HEK293 (cell line): ENCODE data around the gene ZNF326.

Source experiments
- EGR2 ChIP-seq: fragments of 450-650 bp; formaldehyde crosslinking; IDR thresholded peaks from 2 replicates; pipeline ENCODE4 v1.5.1; 2016; ENCODE audit warnings: low read depth, missing biosample characterization, missing genetic modification characterization
- GFI1B ChIP-seq: fragments of 450-650 bp; formaldehyde crosslinking; IDR thresholded peaks from 2 replicates; pipeline ENCODE4 v1.5.1; 2016; ENCODE audit warnings: missing biosample characterization, missing genetic modification characterization
- HOXD13 ChIP-seq: sonication (generic); formaldehyde crosslinking; IDR thresholded peaks from 2 replicates; pipeline ENCODE4 v1.8.0; 2022; ENCODE audit warnings: missing genetic modification reagents, borderline replicate concordance
- KLF9 ChIP-seq: fragments of 450-650 bp; formaldehyde crosslinking; IDR thresholded peaks from 2 replicates; pipeline ENCODE4 v1.5.1; 2016; ENCODE audit warnings: missing biosample characterization, missing genetic modification characterization, low read depth
- OSR2 ChIP-seq: fragments of 450-650 bp; formaldehyde crosslinking; IDR thresholded peaks from 2 replicates; pipeline ENCODE4 v1.5.1; 2016; ENCODE audit warnings: missing biosample characterization, missing genetic modification characterization
- ZBTB17 ChIP-seq: fragments of 450-650 bp; formaldehyde crosslinking; IDR thresholded peaks from 2 replicates; pipeline ENCODE4 v1.5.1; 2016; ENCODE audit warnings: missing biosample characterization, missing genetic modification characterization
- ZBTB8A ChIP-seq: fragments of 450-650 bp; formaldehyde crosslinking; IDR thresholded peaks from 2 replicates; pipeline ENCODE4 v1.5.1; 2016; ENCODE audit warnings: missing biosample characterization, missing genetic modification characterization
- ZFP37 ChIP-seq: fragments of 450-650 bp; formaldehyde crosslinking; IDR thresholded peaks from 2 replicates; pipeline ENCODE4 v1.5.1; 2016; ENCODE audit warnings: missing biosample characterization, missing genetic modification characterization
- ZIC2 ChIP-seq: fragments of 450-650 bp; formaldehyde crosslinking; IDR thresholded peaks from 2 replicates; pipeline ENCODE4 v1.5.1; 2016; ENCODE audit warnings: missing biosample characterization, missing genetic modification characterization
- ZNF10 ChIP-seq: fragments of 450-650 bp; formaldehyde crosslinking; IDR thresholded peaks from 2 replicates; pipeline ENCODE4 v1.5.1; 2017; ENCODE audit warnings: missing biosample characterization, missing genetic modification characterization
- ZNF121 ChIP-seq: fragments of 450-650 bp; formaldehyde crosslinking; IDR thresholded peaks from 2 replicates; pipeline ENCODE4 v1.5.1; 2016; ENCODE audit warnings: missing biosample characterization, missing genetic modification characterization
- ZNF133 ChIP-seq: fragments of 450-650 bp; formaldehyde crosslinking; IDR thresholded peaks from 2 replicates; pipeline ENCODE4 v1.5.1; 2016; ENCODE audit warnings: missing biosample characterization, missing genetic modification characterization
- ZNF324 ChIP-seq: fragments of 450-650 bp; formaldehyde crosslinking; IDR thresholded peaks from 2 replicates; pipeline ENCODE4 v1.5.1; 2016; ENCODE audit warnings: missing biosample characterization, missing genetic modification characterization
- ZNF335 ChIP-seq: fragments of 450-650 bp; formaldehyde crosslinking; conservative IDR thresholded peaks from 2 replicates; pipeline ENCODE4 v1.5.1; 2016; ENCODE audit warnings: missing biosample characterization, missing genetic modification characterization
- ZNF510 ChIP-seq: fragments of 450-650 bp; formaldehyde crosslinking; IDR thresholded peaks from 2 replicates; pipeline ENCODE4 v1.5.1; 2018; ENCODE audit warnings: mild to moderate bottlenecking, missing genetic modification characterization, missing biosample characterization; ENCODE audit not compliant: insufficient replicate concordance
- ZNF514 ChIP-seq: fragments of 450-650 bp; formaldehyde crosslinking; IDR thresholded peaks from 2 replicates; pipeline ENCODE4 v1.5.1; 2016; ENCODE audit warnings: missing biosample characterization, missing genetic modification characterization
- ZNF521 ChIP-seq: fragments of 450-650 bp; formaldehyde crosslinking; IDR thresholded peaks from 2 replicates; pipeline ENCODE4 v1.5.1; 2017; ENCODE audit warnings: missing biosample characterization, mild to moderate bottlenecking, missing genetic modification characterization
- ZNF544 ChIP-seq: fragments of 450-650 bp; formaldehyde crosslinking; IDR thresholded peaks from 2 replicates; pipeline ENCODE4 v1.5.0; 2017; ENCODE audit warnings: missing biosample characterization, missing genetic modification characterization
- ZNF585B ChIP-seq: fragments of 450-650 bp; formaldehyde crosslinking; IDR thresholded peaks from 2 replicates; pipeline ENCODE4 v1.5.1; 2016; ENCODE audit warnings: missing biosample characterization, missing genetic modification characterization
- ZNF600 ChIP-seq: fragments of 450-650 bp; formaldehyde crosslinking; IDR thresholded peaks from 2 replicates; pipeline ENCODE4 v1.5.1; 2016; ENCODE audit warnings: missing biosample characterization, missing genetic modification characterization
- ZNF76 ChIP-seq: fragments of 450-650 bp; formaldehyde crosslinking; IDR thresholded peaks from 2 replicates; pipeline ENCODE4; 2016; ENCODE audit warnings: low read depth, missing biosample characterization, missing genetic modification characterization, borderline replicate concordance
- TF ChIP-seq, protein P1 (sequence below): fragments of 450-650 bp; formaldehyde crosslinking; IDR thresholded peaks from 2 replicates; pipeline ENCODE4 v1.5.1; 2017; ENCODE audit warnings: missing biosample characterization, missing genetic modification characterization
- TF ChIP-seq, protein P2 (sequence below): fragments of 450-650 bp; formaldehyde crosslinking; IDR thresholded peaks from 2 replicates; pipeline ENCODE4 v1.5.1; 2016; ENCODE audit warnings: missing biosample characterization, missing genetic modification characterization
- TF ChIP-seq, protein P3 (sequence below): fragments of 450-650 bp; formaldehyde crosslinking; IDR thresholded peaks from 2 replicates; pipeline ENCODE4 v1.5.1; 2016; ENCODE audit warnings: missing biosample characterization, missing genetic modification characterization
- TF ChIP-seq, protein P4 (sequence below): fragments of 450-650 bp; formaldehyde crosslinking; IDR thresholded peaks from 2 replicates; pipeline ENCODE4 v1.5.1; 2016; ENCODE audit warnings: missing biosample characterization, missing genetic modification characterization

The ZNF326 gene

DNA sequence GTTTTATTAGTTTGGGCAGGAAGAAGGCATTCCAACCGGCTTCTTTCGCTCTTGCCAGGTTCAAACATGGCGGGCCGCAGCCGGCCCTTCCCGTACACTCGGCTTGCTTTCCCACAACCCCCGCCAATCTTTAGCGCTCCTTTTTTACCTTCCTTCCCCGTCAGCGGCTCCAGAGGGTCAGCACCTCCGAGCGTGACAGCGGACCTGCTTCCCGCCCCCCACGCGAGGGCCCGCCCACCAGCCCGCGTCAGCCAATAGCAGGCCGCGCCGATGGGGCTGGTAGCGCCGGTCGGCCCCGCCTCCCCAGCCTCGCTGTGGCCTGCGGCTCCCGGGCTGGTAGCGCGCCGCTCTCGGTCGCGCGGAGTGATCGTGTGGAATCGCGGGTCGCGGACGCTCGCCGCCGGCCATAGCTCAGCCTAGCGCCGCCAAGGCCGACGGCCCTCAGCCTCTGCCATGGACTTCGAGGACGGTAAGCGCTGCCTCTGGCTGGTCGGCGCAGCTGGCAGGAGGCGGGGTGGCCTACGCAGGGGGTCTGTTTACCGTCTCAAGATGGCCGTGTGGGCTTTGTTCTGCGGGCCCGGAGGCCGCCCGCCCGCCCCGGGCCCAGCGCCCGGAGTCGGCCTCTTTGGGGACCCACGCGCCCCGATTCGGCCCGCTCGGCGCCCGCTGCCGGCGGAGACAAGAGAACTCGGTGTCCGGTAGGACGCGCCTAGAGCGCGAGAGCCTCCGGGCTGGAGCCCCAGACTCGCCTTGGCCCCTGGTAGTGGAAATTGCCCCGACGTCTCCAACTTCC, at the start of gene ZNF326 (continued):
- TF ChIP-seq EGR2 (tag by site-specific recombination) (peak; percentile 68), ZBTB8A (tag by site-specific recombination) (peak; percentile 97), ZNF10 (tag by site-specific recombination) (0 out of 2 replicates have a peak, but pooled peaks have one; percentile 10), ZIC2 (tag by site-specific recombination) (peak; percentile 28; the same call in 1 of the 2 replicates), OSR2 (tag by site-specific recombination) (peak; percentile 93), ZNF510 (tag by site-specific recombination) (no peak), ZNF121 (0 out of 2 replicates have a peak, but pooled peaks have one; percentile 52), ZNF514 (tag by site-specific recombination) (no peak), ZBTB17 (peak; percentile 97), ZFP37 (tag by site-specific recombination) (peak; percentile 51; the same call in 1 of the 2 replicates), ZNF324 (tag by site-specific recombination) (0 out of 2 replicates have a peak, but pooled peaks have one; percentile 16), HOXD13 (CRISPR knock-in tag) (peak; percentile 88), ZNF600 (tag by site-specific recombination) (peak; percentile 79), KLF9 (tag by site-specific recombination) (peak; percentile 71), GFI1B (tag by site-specific recombination) (no peak), ZNF544 (no peak), ZNF335 (peak; percentile 74), ZNF133 (tag by site-specific recombination) (no peak), ZNF76 (tag by site-specific recombination) (peak; percentile 93), ZNF585B (no peak), ZNF521 (tag by site-specific recombination) (no peak)
- TF ChIP-seq, protein P1, sequence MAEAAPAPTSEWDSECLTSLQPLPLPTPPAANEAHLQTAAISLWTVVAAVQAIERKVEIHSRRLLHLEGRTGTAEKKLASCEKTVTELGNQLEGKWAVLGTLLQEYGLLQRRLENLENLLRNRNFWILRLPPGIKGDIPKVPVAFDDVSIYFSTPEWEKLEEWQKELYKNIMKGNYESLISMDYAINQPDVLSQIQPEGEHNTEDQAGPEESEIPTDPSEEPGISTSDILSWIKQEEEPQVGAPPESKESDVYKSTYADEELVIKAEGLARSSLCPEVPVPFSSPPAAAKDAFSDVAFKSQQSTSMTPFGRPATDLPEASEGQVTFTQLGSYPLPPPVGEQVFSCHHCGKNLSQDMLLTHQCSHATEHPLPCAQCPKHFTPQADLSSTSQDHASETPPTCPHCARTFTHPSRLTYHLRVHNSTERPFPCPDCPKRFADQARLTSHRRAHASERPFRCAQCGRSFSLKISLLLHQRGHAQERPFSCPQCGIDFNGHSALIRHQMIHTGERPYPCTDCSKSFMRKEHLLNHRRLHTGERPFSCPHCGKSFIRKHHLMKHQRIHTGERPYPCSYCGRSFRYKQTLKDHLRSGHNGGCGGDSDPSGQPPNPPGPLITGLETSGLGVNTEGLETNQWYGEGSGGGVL, result peak; percentile 24; the same call in 1 of the 2 replicates
- TF ChIP-seq, protein P2, sequence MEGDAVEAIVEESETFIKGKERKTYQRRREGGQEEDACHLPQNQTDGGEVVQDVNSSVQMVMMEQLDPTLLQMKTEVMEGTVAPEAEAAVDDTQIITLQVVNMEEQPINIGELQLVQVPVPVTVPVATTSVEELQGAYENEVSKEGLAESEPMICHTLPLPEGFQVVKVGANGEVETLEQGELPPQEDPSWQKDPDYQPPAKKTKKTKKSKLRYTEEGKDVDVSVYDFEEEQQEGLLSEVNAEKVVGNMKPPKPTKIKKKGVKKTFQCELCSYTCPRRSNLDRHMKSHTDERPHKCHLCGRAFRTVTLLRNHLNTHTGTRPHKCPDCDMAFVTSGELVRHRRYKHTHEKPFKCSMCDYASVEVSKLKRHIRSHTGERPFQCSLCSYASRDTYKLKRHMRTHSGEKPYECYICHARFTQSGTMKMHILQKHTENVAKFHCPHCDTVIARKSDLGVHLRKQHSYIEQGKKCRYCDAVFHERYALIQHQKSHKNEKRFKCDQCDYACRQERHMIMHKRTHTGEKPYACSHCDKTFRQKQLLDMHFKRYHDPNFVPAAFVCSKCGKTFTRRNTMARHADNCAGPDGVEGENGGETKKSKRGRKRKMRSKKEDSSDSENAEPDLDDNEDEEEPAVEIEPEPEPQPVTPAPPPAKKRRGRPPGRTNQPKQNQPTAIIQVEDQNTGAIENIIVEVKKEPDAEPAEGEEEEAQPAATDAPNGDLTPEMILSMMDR (tag by site-specific recombination), result peak; percentile 85
- TF ChIP-seq, protein P3, sequence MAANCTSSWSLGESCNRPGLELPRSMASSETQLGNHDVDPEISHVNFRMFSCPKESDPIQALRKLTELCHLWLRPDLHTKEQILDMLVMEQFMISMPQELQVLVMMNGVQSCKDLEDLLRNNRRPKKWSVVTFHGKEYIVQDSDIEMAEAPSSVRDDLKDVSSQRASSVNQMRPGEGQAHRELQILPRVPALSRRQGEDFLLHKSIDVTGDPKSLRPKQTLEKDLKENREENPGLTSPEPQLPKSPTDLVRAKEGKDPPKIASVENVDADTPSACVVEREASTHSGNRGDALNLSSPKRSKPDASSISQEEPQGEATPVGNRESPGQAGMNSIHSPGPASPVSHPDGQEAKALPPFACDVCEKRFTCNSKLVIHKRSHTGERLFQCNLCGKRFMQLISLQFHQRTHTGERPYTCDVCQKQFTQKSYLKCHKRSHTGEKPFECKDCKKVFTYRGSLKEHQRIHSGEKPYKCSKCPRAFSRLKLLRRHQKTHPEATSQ (tag by site-specific recombination), result peak; percentile 91; the same call in 1 of the 2 replicates
- TF ChIP-seq, protein P4, sequence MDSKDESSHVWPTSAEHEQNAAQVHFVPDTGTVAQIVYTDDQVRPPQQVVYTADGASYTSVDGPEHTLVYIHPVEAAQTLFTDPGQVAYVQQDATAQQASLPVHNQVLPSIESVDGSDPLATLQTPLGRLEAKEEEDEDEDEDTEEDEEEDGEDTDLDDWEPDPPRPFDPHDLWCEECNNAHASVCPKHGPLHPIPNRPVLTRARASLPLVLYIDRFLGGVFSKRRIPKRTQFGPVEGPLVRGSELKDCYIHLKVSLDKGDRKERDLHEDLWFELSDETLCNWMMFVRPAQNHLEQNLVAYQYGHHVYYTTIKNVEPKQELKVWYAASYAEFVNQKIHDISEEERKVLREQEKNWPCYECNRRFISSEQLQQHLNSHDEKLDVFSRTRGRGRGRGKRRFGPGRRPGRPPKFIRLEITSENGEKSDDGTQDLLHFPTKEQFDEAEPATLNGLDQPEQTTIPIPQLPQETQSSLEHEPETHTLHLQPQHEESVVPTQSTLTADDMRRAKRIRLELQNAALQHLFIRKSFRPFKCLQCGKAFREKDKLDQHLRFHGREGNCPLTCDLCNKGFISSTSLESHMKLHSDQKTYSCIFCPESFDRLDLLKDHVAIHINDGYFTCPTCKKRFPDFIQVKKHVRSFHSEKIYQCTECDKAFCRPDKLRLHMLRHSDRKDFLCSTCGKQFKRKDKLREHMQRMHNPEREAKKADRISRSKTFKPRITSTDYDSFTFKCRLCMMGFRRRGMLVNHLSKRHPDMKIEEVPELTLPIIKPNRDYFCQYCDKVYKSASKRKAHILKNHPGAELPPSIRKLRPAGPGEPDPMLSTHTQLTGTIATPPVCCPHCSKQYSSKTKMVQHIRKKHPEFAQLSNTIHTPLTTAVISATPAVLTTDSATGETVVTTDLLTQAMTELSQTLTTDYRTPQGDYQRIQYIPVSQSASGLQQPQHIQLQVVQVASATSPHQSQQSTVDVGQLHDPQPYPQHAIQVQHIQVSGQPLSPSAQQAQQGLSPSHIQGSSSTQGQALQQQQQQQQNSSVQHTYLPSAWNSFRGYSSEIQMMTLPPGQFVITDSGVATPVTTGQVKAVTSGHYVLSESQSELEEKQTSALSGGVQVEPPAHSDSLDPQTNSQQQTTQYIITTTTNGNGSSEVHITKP (tag by site-specific recombination), result peak; percentile 87
